CD4-positive, alpha-beta T cell treated with Interleukin-6 for 4 hours (primary cell): Measurements from ENCODE around the gene GPR180.

ENCODE experiments used
- DNase-seq: peaks from one replicate; pipeline ENCODE4 v3.0.0-alpha.2; 2020; ENCODE audit warnings: mixed read lengths

Gene GPR180

DNA sequence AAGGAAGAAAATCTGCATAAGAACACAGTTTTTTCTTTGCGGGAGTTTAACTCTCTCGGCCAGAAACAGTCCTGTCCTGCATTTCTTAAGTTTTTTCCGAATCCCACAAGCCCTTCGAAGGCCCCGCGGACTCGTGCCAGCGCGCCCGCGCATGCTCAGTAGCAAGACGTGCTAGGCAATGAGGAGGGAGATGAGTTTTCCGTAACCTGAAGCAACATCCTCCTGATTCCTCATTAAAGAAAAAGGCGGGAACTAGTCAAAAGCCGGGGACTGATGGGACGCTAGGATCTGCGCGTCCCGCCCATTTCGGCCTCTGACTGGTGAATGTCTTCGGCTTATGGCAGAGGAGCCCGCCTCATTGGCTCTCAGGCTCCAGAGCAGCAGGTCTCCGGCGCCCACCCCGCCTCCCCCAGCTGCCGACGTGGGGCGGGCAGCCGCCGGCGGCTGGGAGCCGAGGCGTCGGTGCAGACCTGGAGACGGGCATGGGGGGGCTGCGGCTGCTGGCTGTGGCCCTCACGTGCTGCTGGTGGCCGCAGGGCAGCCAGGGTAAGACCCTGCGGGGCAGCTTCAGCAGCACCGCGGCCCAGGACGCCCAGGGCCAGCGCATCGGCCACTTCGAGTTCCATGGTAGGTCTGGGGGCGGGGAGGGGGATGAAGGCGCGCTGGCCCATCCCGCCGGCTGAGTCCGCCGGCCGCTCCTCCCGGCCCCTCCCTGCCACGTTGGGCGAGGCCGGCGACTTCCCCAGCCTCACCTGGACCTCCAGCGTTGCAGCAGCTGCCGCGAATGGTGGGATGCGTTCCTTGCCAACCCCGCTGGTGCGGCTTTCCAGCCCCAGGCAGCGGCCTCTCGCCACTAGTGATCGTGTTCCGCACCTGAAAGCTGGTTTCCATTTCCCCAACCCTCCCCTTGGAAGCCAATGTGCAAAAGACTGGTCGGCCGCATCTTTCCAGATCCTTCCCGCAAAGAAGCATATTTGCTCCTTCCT, at the start of gene GPR180:
GPR180 (plus strand) TSS at position 412 of the 986 bp plus-strand sequence; CDS start at position 483, 71 bp downstream.
- DNase-seq = peak; percentile 95

DNA sequence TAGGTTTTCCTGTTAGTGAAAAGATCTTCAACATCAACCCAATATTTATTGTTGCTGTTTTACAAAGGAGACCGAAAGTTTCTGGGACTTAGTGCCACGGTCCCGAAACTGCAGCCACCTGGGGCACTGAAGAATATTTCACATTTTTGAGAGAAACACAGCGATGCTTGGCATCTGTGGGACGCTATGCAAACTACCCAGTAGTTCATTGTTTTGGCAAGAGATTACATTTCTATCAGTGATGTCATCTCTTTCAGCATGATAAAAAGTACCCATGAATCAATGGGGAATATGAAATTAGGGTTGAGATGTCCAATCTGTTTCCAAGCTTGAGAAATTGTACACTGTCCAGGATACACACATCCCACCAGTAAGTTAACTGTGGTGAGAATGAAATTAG, 49.6 kb upstream of the GPR180 start:
- no peak for DNase-seq

DNA sequence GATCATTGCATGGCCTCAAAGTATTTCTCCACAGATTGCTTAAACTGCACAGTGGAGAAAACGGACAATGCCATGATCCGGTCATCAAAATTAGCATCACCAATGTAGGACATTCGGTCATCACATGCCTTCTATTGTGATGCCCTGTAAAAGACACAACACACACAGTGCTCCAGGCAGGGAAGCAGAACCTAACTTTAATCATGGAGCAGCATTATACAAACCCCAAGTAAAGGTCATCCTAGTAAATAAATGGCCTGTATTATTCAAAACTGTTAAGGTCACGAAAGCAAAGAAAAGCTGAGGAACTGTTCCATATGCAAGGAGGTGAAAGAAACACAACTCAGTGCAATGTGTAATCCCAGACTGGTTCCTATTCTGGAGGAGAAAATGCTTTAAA, 47.9 kb upstream of the GPR180 start:
- no peak for DNase-seq

DNA sequence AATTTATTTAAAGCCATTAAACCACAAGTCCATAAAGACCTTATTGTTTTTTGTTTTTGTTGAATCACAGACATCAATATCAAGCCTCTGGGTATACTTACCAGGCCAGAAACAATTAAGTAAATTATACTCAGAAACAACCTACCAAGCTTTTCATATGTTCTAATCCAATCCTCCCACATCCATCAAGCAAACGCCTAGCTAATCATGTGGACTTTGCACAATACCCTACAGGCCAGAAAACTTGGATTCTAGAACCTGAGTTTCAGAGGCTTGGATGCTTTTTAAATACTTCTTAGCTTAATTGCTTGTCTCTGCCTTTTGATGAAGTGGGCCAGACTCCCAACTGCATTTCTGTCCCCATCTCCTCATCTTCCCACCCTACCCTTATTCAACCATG, 45.6 kb upstream of the GPR180 start:
- DNase-seq = no peak

GRCh38 chr13:94556621-94557020, 45.0 kb upstream of the GPR180 start:
- no peak for DNase-seq

GRCh38 chr13:94557684-94558235, 43.9 kb upstream of the GPR180 start:
- no peak for DNase-seq

DNA sequence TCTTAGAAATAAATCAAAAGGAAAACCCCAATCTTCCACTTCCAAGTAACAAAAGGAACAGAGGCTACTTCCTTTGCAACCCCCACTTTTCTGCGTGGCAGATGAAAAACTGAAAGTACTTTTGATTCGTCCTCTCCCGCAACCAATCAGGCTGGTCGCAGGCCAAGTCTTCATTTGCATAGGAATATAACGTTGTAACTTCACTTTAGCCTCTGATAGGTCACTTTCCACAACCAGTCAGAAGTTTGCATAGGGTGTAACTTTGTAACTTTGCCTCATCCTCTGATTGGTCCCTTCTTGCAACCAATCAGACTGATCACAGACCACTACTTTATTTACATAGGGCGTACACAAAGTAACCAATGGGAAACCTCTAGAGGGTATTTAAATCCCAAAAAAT, 42.9 kb upstream of the GPR180 start:
- DNase-seq = peak; percentile 24

- DNase-seq = peak; percentile 17
Observed at GRCh38 chr13:94559222-94559795, 42.3 kb upstream of the GPR180 start.

- no peak for DNase-seq
Observed at GRCh38 chr13:94560116-94560515, 41.5 kb upstream of the GPR180 start.

GRCh38 chr13:94561126-94561525, 40.5 kb upstream of the GPR180 start:
- no peak for DNase-seq

- DNase-seq = no peak
Observed at GRCh38 chr13:94567581-94567980, 34.1 kb upstream of the GPR180 start.

DNA sequence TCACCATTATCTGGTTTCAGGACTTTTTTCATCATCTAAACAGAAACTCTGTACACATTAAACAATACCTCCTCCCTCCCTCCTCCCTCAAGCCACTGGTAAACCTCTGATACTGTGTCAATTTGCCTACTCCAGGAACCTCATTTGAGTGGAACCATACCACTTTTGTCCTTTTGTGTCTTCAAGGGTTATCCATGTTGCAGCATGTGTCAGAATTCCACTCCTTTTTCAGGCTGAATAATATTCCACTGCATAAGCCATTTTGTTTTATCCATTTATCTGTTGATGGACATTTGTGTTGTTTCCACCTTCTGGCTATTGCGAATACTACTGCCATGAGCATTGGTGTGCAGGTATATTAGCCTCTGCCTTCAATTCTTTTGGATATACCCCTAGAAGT, 33.2 kb upstream of the GPR180 start:
- no peak for DNase-seq

DNA sequence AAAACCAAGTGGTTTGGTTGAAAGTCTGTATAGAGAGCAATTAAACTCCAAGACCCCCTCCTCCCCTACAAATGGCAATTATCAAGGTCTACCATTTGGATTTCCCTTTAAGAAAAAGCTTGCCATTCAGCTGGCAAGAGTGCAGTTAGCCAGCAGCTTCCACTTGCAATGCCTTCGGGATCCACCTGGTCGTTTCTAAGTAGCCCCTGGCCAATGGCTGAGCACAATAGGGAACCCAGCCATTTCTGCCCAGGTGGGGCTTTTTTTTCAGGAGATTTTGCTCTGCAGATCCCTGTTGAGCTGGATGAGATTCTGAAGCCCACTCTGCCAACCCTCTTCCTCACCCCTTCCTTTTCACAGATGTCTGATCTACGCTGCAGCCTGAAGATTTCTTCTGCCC, 32.0 kb upstream of the GPR180 start:
- no peak for DNase-seq

- DNase-seq = no peak
Observed at GRCh38 chr13:94579063-94579462, 22.6 kb upstream of the GPR180 start.

DNA sequence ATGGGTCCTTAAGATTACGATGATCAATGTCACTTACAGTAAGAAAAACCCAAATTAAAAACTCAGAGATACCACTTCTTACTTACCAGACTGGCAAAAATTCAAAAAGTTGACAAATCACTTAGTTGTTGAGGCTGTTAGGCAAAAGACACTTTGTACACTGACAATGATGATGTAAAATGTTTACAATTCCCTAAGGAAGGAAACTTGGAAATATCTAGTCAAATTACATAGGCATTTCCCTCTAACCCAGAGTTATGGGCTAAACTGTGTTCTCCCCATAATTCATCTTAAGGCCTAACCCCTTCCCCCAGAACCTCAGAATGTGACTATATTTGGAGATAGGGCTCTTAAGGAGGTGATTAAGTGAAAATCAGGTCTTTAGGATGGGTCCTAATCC, 17.7 kb upstream of the GPR180 start:
- no peak for DNase-seq

- no peak for DNase-seq
Observed at GRCh38 chr13:94585543-94586101, 16.0 kb upstream of the GPR180 start.

- no peak for DNase-seq
Observed at GRCh38 chr13:94586371-94586770, 15.3 kb upstream of the GPR180 start.

DNA sequence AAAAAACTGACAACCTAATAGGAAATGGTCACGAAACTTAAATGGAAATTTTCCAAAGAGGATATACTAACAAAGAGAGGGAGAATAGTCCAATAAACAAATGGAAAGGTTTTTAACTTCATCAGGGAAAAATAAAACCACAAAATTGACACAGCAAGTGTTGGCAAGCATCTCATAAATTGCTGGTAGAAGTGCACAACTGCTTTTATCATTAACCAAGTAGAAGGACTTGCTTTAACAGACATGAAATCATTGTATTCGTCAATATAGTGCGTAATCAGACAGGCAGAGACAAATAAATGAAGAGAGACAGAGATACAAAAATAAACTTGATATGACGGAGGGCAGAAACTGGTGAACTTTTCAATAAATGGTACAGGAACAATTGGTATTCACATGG, 13.1 kb upstream of the GPR180 start:
- DNase-seq = no peak

- no peak for DNase-seq
Observed at GRCh38 chr13:94590744-94591143, 10.9 kb upstream of the GPR180 start.

DNA sequence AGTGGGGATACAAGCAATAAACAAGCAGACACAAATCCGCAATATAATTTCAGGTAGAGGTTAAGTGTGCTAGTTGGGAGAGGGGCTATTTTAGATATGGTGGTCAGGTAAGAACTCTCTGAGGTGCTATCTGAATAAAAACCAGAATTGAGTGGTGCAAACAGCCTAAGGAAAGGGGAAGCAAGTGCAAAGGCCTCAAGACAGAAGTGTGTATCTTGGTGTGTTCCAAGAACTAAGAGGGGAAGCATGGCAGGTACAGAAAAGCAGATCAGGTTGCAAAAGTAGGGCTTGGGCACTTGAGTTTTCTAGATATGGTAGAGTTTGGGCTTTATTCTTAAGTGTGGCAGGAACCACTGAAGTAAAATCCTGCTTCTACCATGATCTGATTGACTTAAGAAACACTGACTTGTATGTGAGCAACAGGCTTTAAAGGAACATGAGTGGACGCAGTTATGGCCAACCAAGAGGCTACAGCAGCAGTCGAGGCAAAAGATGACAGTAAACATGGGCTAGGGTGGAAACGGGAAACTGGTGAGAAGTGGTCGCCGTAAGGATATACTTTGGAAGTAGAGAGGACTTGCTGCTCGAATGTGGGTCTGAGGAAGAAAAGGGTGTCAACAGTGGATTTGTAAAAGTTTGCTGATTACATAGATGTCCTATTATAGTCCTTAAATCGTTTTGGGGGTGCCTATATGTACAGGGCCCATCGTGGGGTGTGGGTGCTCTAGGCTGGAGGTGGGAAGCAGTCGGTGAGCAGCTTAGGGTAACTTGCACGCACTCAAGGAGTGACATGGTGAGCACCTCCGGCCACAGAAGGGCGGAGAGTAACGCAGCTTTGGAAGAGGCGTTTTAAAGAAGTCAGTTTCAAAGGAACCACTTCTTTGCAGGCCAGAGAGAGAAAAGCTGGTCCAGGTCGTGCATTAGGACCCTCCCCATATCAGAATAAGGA, 6.4 kb upstream of the GPR180 start:
- DNase-seq = peak; percentile 48

DNA sequence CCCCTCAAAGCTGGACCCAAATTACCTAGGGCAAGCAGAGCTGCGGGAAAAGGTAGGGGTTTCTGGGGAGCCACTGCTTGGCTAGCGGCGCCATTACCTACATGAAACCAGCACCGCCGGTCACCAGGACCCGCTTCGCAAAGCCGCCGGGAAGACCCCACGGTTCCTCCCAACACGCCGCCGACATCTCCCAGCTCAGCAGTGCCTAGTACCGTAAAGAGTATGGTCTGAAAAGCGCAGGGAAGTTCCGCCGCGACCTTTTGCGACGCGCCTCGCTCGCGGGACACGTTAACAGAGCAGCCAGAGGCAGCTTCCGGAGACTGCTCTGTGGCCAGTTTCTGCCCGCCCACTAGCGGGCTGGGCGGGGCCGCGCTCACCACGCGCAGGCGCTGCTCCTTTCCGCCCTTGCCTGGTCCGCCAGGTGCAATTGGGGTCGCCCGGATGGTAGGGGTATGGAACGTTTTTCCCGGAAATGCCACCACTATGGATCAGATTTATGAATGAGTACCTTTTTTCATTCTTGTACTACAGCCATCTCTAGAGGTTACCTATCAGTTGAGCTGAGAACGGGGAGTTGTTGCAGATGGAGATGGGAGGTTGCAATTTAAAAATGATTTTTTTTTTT, 5.6 kb upstream of the GPR180 start, which contains the start of gene TGDS:
TGDS (minus strand) TSS at position 203 of the 625 bp plus-strand sequence; CDS start at position 187, 16 bp downstream.
- DNase-seq = peak; percentile 91

- DNase-seq = no peak
Observed at GRCh38 chr13:94596575-94596971, 5.1 kb upstream of the GPR180 start.
